Esophagus squamous epithelium (tissue), 4 donors: ENCODE data around the gene DENND2C.

Experiments used
- CTCF ChIP-seq, 6 experiments: fragments of 450-650 bp in 4 of 6; fragments of 200-600 bp in 2 of 6; sonication (generic) in 2 of 6; IDR thresholded peaks; one replicate each; pipeline ENCODE4 v1.5.1; 2016 to 2019; ENCODE audit warnings: antibody characterized with exemption in 6 of 6, mild to moderate bottlenecking in 4 of 6, moderate library complexity in 4 of 6
- POLR2A ChIP-seq, 4 donors: fragments of 450-650 bp; IDR thresholded peaks; one replicate each; pipeline ENCODE4 v1.6.1; 2017; ENCODE audit warnings: antibody characterized with exemption in 4 of 4, mild to moderate bottlenecking in 4 of 4, moderate library complexity in 3 of 4

GRCh38 chr1:114695430-114696058, 25.7 kb upstream of the DENND2C start, which contains the start of gene AMPD1:
- TF ChIP-seq POLR2A (IDR thresholded peaks at IDR 0.05): no peak
- no peak for TF ChIP-seq CTCF (IDR thresholded peaks at IDR 0.05)
